ENCODE data around the gene APBB1IP.

- TF ChIP-seq CTCF (IDR thresholded peaks at IDR 0.05) (no peak), POLR2A (IDR thresholded peaks at IDR 0.05) (no peak)
Measured at GRCh38 chr10:26389533-26389932, 48.6 kb upstream of the APBB1IP start.
